Astrocyte of the hippocampus (primary cell): Measurements from ENCODE around the gene UBTD1.
A peak's percentile ranks its signal among the peaks of the same experiment; 100 is the strongest.

Experiments used
- DNase-seq: peaks from one replicate; pipeline ENCODE4 v3.0.0; 2011; ENCODE audit warnings: low read depth, low spot score

The UBTD1 gene

DNA sequence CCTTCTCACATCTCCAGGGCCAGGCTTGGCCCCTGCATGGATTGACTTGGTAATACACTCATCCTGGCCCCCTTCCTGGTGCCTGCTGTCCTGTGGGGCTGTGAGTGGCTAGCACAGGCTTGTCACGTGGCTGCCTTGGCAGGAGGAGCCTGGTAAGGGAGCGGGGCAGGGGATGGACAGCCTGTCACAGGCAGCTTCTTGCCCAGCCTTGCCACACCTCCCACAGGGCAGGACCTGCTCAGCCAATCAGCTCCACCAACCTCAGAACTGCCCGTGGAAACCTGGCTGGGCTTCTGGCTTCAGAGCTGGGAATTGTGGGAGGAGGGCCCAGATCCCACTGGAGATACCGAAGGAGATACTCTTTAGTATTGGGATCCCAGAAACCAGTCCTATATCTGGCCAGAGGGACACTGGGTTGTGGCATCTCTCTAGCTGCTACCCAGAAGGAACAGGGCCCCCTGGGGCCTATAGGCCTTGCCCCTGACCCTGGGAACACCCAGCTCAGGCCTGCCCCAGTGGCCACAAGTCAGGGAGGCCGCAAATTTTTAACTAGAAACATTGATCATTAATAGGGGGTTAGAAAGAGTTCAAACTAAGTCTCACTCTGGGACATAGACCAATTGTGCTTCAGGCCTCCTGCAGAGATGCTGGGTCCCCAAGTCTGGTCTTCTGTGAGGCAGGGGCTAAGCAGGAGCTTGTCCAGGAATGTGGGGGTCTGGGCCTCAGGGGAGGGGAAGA is 85.5 kb downstream of the UBTD1 start, which contains the start of gene HOGA1:
Gene HOGA1 (plus strand): TSS at position 330 of the 738 bp plus-strand sequence. CDS start 315 bp downstream, at position 645.
- peak; percentile 88 for DNase-seq

DNA sequence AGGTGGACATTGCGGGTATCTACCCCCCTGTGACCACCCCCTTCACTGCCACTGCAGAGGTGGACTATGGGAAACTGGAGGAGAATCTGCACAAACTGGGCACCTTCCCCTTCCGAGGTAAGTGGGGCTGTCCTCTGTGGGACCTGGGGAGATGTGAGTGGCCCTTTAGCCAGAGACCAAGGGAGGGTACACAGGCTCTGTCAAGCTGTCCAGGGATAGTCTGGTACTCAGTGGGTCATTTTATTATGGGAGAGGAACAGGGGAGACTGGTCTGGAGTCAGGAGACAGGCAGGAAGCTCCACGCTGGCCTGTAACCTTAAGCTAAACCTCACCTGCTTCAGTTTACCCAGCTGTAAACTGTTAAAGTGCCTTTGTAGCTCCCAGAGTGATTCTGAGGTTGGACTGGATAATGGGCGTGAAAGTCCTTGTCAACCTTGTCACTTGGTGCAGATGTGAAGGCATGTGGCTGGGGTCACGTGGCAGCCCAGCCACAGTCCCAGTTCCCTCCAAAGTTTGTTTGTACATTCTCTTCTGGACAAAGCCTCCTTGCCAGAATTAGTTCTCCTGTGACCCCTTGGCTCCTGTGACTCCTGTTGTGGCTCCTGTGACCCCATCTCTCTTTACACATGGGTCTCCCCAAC is 86.2 kb downstream of the UBTD1 start:
- DNase-seq: no peak

DNA sequence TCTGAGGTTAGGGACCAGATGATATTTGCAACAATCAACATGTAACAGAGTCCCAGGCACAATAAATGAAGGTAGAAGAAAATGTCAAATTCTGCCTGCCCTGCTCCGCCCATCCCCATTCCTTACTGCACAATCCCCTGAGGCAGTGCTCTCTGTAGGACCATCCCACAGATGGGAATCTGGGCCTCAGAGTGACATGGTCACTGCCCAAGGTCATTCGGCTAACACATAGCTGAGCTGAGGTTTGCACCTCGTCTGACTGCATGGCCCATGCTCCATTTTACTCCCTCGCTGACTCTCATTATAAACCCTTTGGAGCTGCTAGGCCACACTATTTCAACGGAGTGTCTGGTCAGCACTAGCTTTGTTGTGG is 86.7 kb downstream of the UBTD1 start:
- no peak for DNase-seq

DNA sequence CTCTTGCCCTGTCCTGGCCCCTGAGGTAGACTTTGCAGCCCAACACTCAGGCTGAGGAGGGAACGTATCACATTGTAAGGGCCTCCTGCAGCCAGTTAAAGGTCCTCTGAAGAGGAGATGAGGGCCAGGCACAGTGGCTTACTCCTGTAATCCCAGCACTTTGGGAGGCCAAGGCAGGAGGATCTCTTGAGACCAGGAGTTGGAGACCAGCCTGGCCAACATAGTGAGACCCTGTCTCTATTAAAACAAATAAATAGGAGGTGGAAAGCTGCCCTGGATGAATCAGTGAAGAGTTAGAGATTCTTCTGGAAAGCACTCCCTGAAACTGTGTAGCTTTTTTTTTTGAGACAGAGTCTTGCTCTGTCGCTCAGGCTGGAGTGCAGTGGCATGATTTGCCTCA is 88.5 kb downstream of the UBTD1 start:
- no peak for DNase-seq

DNA sequence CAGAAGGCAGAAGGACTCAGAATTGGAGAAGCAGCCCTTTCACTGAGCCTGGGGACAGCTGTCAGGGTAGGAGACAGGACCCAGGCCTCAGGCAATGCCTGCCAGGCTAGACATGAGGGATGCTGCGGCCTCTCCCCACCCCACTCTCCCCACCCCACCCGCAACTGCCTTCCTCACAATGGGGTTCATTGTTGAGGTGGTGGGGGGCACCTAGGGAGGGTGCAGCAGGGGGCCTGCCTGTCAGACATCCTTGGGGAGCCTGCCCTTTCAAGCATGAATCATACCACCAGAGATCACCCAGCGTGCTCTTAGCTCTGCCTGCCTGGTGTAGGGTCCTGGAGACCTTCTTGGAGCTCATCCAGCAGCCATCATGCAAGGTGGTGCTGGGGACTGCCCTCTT is 90.8 kb downstream of the UBTD1 start, which contains the start of gene C10orf62:
Gene C10orf62 (plus strand): TSS at position 243 of the 400 bp plus-strand sequence. CDS start 177 bp downstream, outside the sequence.
- DNase-seq: no peak

DNA sequence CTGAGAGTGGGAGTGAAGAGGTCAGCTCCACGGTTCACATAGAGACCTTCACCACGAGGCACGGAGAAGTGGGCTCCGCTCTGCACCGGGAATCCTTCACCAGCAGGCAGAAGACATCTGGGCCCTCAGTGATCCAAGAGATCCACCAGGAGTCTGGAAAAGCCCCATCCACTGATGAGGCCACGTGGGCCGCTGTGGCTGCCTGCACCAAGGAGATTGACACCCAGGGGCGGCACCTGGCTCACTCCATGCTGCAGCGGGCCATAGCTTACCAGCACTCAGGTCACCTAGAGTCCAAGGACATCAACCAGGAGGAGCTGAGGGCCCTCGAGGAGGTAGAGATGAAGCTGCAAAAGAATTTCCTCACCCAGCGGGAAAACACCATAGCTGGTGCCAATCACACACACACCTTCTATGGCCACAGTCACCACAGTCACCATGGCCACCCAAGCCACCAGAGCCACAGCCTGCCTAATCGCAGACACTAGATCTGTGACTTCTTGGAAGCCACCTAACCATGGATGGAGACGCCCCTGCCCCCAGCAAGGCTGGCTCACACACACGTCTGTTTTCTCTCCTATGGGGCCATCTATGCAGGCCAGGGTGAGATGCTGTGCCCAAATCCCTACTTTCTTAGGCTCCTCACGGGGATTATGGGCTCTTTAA is 91.5 kb downstream of the UBTD1 start:
- no peak for DNase-seq

DNA sequence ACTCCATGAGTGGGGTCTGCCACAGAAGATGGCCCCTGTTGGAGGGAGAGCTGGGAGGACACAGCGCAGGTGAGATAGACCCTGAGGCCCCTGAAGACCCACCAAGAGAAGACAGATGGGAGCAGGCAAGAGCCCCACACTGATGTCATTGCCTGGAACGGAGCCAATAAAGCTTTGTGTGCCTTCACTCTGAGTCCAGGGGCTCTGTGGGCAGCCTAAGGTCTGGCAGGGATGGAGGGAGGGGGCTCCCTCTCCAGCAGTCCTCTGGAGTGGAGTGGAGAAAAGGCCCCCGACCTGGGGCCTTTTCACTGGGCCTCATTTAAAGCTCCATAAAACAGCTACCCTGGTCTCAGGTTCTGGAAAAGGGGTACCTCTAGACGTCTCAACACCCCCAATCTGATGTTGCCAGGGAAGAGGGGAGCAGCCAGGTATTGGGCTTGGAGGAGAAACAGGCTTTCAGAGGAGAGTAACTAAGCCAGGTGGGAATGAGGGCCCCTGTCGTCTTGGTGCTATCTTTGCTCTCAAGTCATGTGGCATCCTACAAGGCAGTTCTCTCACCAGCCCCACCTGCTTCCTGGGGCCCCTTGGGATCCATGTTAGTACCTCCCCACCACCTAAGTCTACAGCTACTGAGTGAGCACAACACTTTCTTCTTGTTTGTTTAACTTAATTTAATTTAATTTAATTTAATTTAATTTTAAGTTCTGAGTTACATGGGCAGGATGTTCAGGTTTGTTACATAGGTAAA is 92.2 kb downstream of the UBTD1 start:
- DNase-seq: no peak

DNA sequence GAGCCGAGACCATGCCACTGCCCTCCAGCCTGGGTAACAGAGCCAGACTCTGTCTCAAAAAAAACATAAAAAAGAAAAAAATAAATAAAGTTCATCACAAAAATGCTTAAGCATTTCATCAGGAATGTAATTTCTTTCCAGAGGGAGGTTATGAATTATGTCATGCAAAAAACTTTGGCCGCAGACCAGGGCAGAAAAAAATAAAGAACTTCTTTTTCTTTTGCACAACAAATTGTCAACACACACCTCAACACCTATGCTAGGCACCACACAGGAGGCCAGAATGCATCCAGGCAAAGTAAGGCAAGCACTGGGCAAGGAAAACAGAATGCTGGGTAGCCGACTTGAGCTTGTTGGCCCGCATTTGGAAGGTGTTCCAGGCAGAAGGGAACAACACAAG is 94.7 kb downstream of the UBTD1 start:
- DNase-seq: no peak

DNA sequence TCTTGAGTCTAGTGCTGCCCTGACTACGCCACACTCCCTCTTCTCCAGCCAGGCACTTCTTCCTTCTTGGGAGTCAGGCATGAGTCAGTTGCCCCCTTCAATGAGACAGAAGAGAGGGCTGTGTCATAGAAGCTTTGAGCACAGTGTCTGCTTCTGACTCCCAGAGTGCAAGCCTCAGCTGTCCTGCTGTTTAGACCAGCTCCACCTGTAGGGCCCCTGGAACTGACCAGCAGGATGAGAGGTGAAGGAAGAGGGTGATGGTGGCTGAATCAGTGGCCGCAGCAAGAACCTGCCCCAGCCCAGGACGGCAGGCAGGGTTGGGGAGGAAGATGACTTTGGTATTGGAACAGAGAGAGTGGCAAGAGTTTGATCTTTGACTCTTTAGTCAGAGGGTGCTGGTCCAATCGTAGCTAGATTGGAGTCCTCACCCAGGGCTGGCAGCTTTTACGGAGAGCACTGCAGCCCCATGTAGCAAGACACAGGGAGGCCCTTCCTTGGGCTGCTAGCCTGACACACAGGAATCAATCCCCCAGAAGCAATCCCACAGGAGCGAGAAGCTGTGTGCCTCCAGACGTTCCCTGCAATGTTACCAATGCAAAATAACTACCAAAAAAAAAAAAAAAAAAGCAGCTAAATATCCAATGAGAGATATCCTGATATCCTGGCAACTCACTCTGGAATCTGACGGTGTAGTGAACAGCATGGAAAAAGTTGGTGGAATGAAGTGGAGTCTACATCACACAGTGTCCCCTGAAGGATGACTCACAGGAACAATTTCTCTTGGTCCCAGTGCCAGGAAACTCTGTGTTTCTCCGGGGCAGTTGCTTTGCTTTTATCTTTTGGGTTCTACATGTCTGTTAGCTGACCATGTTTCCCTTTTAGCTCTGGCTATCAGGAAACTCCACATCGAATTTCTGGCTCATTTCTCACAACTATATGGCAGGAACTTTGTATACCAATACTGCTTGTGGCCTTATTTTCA is 97.7 kb downstream of the UBTD1 start:
- DNase-seq: peak; percentile 94

DNA sequence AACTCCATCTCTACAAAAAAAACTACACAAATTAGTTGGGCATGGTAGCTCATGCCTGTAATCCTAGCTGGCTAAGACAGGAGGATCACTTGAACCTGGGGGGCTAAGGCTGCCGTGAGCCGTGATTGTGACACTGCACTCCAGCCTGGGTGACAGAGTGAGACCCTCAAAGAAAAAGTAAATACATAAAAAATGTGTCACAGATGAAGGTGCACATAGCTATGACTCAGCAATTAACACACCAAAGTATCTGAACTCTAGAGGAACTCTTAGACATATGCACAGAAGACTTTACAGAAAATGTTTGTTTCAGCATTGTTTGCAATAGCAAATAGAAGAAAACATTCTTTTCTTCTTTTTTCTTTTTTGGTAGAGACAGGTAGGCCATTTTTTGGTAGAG is 99.1 kb downstream of the UBTD1 start:
- no peak for DNase-seq

DNA sequence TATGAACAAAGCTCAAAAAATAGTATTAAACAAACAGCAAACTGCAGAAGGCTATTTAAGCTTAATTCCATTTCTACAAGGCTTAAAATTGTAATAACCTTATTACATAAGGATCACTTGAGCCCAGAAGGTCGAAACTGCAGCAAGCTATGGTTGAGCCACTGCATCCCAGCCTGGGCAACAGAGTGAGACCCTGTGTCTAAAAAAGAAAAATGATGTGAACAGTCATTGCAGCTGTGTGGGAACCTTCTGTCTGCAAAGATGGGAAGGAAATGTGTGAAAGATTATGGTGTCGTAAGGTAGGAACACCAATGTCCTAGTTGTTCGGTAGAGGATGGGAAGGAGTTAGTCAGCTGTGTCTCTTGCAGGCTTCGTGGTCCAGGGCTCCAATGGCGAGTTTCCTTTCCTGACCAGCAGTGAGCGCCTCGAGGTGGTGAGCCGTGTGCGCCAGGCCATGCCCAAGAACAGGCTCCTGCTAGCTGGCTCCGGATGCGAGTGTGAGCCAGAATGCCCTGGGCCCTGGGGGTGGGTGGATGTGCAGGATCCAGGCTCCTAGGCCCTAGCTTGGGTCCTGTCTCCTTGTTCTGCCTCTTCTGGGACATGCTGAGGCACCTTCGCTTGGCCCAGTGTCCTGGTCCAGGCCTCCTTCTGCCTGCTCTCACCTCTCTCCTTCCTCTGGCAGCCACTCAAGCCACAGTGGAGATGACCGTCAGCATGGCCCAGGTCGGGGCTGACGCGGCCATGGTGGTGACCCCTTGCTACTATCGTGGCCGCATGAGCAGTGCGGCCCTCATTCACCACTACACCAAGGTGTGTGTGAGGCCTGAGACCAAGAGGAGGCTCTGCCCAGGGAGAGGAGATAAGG is 99.9 kb downstream of the UBTD1 start:
- no peak for DNase-seq

DNA sequence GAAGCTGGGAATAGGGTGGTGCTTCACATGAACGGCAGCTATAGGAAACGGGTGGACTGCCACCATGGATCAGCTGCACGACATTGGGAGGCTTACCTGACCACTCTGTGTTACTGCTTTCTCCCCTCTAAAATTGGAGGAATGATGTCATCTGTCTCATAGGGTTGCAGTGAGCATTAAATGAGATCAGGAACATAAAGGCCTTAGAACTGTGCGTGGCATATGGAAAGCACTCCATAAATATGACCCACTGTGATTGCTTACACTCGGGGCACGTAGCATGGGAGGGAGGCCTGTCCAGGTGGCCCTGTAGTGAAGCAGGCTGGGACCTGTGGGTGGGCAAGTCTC is 100.5 kb downstream of the UBTD1 start:
- no peak for DNase-seq

DNA sequence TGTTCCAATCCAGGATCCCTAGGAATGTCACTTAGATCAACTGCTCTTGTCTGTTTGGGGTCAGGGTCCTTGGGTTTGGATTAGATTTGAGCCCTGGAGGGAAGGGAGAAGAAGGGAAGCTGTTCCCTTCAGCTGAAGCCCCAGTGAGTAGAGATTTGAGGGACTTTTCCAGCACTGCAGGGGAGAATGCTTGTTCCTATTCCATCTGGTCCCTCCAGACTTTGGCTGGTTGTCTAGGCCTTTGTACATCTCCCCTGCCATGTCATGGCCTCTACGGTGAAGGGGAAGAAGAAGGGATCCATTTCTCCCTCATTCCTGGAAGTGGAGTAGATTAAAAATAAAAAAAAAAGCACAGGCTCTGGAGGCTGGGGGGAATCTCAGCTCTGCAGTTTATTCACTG is 101.9 kb downstream of the UBTD1 start:
- DNase-seq: no peak

DNA sequence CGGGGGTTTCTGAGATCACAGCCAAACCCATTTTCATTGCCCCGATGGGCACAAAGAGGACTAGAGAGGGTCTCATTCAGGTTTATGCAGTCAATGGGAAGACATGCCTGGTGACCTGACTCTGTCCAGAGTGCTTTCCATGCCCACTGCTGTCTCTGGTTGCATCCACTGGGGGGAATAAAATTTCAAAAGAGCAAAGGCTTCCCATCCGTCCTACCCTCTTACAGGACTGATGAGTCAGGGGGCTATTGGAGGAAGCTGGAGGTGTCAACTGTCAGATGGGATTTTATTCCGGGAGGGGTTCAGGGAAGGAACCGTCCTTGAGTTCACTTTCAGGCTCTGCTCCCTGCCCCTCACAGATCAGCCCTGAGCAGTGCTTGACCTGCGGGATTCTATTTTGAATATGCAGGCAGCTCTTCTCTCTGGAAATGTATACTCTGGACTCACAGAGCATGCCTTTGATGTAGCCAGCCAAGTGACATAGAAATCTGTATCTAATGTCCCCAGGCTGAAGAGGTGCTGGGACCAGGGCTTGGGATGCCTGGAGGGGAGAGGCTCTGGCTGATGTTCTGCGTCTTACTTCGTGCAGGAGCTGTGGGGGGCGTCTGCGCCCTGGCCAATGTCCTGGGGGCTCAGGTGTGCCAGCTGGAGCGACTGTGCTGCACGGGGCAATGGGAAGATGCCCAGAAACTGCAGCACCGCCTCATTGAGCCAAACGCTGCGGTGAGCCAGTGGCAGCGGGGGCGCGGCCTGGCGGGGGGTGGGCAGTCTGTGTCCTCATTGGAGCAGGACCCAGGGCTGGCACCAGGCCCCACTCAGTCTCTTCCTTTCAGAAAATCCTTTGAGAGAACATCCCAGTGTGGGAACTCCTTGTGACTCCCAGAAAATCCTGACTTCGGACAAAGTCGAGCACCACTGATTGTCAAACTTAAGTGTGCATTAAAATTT is 102.8 kb downstream of the UBTD1 start:
- DNase-seq: peak; percentile 22

DNA sequence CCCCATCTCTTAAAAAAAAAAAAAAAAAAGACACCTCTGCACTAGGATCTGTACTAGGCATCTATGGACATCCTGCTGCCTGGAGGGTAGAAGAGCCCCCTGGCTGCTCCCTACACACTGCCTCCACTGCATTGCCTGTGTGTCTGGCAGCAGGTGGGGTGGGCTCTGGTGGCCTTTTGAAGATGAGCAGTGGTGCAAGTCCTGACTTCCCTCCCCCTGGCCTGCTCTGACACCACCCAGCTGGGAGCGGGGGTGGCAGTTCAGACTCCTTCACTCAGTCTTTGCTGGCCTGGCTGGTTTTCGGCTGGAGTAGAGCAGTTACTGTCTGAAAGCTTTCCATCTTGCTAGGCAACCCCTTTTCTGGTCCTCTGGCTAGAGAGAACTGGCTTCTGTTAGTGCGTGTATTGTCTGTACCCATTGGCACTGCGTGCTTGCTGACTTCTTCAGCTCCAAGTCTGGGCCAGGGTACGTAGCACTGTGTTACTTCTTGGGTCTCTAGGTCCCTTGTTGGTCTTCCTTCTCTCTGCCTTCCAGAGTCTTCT is 108.4 kb downstream of the UBTD1 start:
- DNase-seq: no peak

DNA sequence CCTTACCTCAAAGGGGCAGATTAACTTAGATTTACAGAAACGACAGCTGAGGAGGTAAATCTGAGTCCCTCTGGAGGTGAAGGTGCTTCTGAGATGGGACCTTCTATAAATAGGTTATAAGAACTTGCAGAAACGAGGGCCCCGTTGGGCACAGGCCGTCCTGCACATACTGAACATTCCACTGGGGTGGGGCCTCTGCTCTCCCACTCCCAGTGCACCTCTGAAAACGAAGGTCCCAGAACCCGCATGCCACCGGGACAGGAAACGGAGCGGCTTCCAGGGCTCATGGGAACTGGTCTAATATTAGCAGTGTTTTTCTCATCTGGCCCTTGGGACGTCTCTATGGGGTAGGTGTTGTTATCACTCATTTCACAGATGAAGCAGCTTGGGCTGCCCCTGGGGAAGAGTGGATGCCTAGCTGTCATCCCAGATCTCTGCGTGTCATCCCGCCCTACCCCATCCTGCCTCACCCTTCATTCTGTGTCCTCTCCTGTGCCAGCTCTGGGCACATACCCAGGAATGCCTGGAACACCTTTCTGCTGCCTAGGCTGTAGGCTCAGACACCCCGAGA is 110.4 kb downstream of the UBTD1 start:
- no peak for DNase-seq

DNA sequence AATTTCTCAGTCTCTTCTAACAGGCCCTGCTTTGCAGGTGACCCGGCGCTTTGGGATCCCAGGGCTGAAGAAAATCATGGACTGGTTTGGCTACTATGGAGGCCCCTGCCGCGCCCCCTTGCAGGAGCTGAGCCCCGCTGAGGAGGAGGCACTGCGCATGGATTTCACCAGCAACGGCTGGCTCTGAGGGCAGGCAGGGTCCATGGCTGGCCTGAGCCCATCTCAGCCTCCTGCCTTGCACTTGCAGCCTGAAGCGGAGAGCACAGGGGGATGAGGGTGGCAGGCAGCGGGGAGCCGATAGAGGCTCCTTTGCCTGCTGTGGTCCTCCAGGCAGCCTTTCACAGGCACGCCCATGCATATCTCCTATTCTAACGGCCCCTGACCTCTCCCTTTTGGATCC is 112.7 kb downstream of the UBTD1 start:
- no peak for DNase-seq

DNA sequence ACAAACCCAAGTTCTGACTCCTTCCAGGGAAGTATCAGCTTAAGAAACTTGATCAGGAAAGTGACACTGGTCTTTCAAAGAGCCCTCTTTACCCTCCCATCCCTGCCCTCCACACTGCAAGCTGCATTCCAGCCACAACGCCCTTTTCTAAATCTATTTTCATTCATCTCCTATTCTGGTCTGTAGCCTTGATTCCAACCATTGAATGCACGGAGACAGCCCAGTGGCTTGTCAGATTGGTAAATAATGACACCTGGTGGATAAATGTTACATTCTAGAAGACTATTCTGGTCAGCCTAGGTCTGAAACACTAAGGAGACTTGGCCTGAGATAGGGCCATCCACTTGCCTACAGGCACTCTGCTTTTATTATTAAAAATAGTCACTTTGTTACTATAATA is 113.7 kb downstream of the UBTD1 start:
- DNase-seq: peak; percentile 81
